Activated naive CD8-positive, alpha-beta T cell treated with anti-CD3 and anti-CD28 coated beads, Interleukin-2, amount 10 ng/mL, durations not matched to agents 7 days and 5 days (primary cell): ENCODE data around the gene CTCF. TPM values are rescaled to one million over a fixed set of nuclear protein-coding genes. Genes with fewer than 3 reads are reported as not detected.

ENCODE experiments used
- ATAC-seq: fragments of 150-1000 bp; cut with Tn5 transposase; one replicate; pipeline ENCODE4 v1.10.0; 2021; ENCODE audit warnings: low read depth, moderate library complexity
- POLR2A ChIA-PET: fragments of 350-600 bp; sonication (Branson Sonifier 250); formaldehyde crosslinking; loops from one replicate; lab custom pipeline; 2021; ENCODE audit warnings: antibody characterized with exemption; lab: Charles Lee
- DNase-seq: peaks from one replicate; pipeline ENCODE4 v3.0.0; 2021
- H3K27ac Mint-ChIP-seq: one replicate; pipeline ENCODE4 v1.8.0; 2022; ENCODE audit warnings: mild to moderate bottlenecking, mixed read lengths
- H3K27me3 Mint-ChIP-seq: one replicate; pipeline ENCODE4 v1.8.0; 2022; ENCODE audit warnings: mild to moderate bottlenecking, moderate library complexity, mixed read lengths
- H3K36me3 Mint-ChIP-seq: one replicate; pipeline ENCODE4 v1.8.0; 2021; ENCODE audit warnings: mild to moderate bottlenecking, mixed read lengths
- H3K4me1 Mint-ChIP-seq: one replicate; pipeline ENCODE4 v1.8.0; 2021; ENCODE audit warnings: mixed read lengths
- H3K4me3 Mint-ChIP-seq: one replicate; pipeline ENCODE4 v1.8.0; 2022; ENCODE audit warnings: mild to moderate bottlenecking, moderate library complexity, mixed read lengths
- H3K9me3 Mint-ChIP-seq: one replicate; pipeline ENCODE4 v1.8.0; 2021; ENCODE audit warnings: mixed read lengths
- total RNA-seq, 2 experiments: library from RNA; stranded (reverse); gene quantifications; one replicate each; pipeline ENCODE4 v1.2.3, GENCODE V29; 2021

The CTCF gene
- total RNA-seq, 2 experiments from 2014 or later = 69.9 to 72.3 TPM

- peaks cover 23% of the 10 kb centered on the region for H3K4me1 Mint-ChIP-seq
- no peak overlapping the region for H3K4me3 Mint-ChIP-seq
- no peaks in the 10 kb centered on the region for H3K9me3 Mint-ChIP-seq
- peaks cover 14% of the 10 kb centered on the region for H3K36me3 Mint-ChIP-seq
- DNase-seq (no peak), ATAC-seq (no peak)
- no peak overlapping the region for H3K27ac Mint-ChIP-seq
- POLR2A ChIA-PET = interaction anchor here (0.9 kb wide), 1 partner anchor 31 kb away, joined by 3 read pairs; no protein-coding TSS in a partner anchor
- H3K27me3 Mint-ChIP-seq = no peaks in the 10 kb centered on the region
Observed at GRCh38 chr16:67593288-67593687, 31.0 kb downstream of the CTCF start.

DNA sequence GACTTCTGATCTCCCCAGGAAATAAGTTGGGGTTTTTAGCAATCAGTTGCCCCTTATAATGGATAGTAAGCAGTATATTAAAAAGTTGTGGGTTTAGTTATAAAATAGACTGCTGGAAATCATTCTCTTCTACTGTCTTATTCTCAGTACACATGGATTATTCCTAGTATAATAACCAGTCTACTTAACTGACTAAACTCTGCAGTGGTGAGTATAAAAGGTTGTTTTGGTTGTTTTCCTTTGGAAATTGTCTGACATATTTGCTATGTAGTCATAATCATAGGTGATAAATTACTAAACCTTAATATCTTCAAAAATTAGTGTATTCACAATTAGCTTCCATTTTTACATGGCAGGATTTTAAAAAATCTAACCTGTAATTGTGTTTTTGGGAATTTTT is 31.4 kb downstream of the CTCF start:
- POLR2A ChIA-PET = interaction anchor here (0.6 to 0.9 kb wide), 2 partner anchors 32 to 118 kb away, joined by 3 to 5 read pairs; no protein-coding TSS in a partner anchor
- H3K27ac Mint-ChIP-seq = no peak overlapping the region
- H3K36me3 Mint-ChIP-seq = peaks cover 14% of the 10 kb centered on the region
- H3K4me1 Mint-ChIP-seq = peaks cover 23% of the 10 kb centered on the region
- H3K4me3 Mint-ChIP-seq = no peak overlapping the region
- H3K27me3 Mint-ChIP-seq = no peaks in the 10 kb centered on the region
- DNase-seq (no peak), ATAC-seq (no peak)
- H3K9me3 Mint-ChIP-seq = no peaks in the 10 kb centered on the region

DNA sequence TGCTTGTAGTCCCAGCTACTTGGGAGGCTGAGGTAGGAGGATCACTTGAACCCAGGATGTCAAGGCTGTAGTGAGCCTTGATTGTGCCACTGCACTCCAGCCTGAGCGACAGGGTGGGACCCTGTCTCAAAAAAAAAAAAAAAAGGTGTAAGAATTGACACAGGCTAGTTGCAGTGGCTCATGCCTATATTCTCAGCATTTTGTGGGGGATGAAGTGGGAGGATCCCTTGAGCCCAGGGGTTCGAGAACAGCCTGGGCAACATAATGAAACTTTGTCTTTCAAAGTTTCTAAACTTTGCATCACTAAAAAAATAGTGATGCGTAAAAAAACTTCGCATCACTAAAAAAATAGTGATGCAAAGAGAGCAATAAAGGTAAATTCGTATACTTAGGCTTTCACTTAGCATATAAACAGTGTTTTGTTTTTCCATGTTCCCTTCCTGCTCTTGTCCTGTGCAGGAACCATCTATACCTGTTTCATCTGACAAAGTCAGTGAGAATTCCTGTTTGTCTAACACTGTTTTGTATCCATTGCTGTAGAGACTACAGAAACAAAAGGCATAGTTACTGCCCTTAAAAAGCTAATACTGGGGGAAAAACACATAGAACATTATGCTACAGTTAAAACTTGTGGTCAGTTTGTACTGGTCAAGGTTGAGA is 32.1 kb downstream of the CTCF start:
- POLR2A ChIA-PET = interaction anchor here (0.6 to 0.9 kb wide), 2 partner anchors 32 to 119 kb away, joined by 3 to 5 read pairs; no protein-coding TSS in a partner anchor
- Mint-ChIP-seq H3K27ac (no peak overlapping the region), H3K9me3 (no peaks in the 10 kb centered on the region), H3K36me3 (peaks cover 13% of the 10 kb centered on the region), H3K27me3 (no peaks in the 10 kb centered on the region), H3K4me3 (no peak overlapping the region), H3K4me1 (peaks cover 24% of the 10 kb centered on the region)
- ATAC-seq = no peak
- DNase-seq = no peak

GRCh38 chr16:67594956-67595355 is 32.6 kb downstream of the CTCF start:
- H3K9me3 Mint-ChIP-seq = no peaks in the 10 kb centered on the region
- ATAC-seq = no peak
- H3K4me1 Mint-ChIP-seq = peaks cover 24% of the 10 kb centered on the region
- no peak overlapping the region for H3K27ac Mint-ChIP-seq
- no peak overlapping the region for H3K4me3 Mint-ChIP-seq
- H3K36me3 Mint-ChIP-seq = peaks cover 9% of the 10 kb centered on the region
- POLR2A ChIA-PET = interaction anchor here (0.6 kb wide), 1 partner anchor 33 kb away, joined by 4 read pairs; the partner anchor contains the start of gene CTCF
- H3K27me3 Mint-ChIP-seq = no peaks in the 10 kb centered on the region
- DNase-seq = no peak

- Mint-ChIP-seq H3K4me1 (peaks cover 23% of the 10 kb centered on the region), H3K27ac (no peak overlapping the region), H3K9me3 (no peaks in the 10 kb centered on the region), H3K27me3 (no peaks in the 10 kb centered on the region), H3K36me3 (peaks cover 5% of the 10 kb centered on the region), H3K4me3 (no peak overlapping the region)
- POLR2A ChIA-PET = interaction anchor here (1.1 kb wide), 1 partner anchor 42 kb away, joined by 3 read pairs; no protein-coding TSS in a partner anchor
- no peak for ATAC-seq
- no peak for DNase-seq
Observed at GRCh38 chr16:67598527-67598926, 36.2 kb downstream of the CTCF start.

- H3K27me3 Mint-ChIP-seq = no peaks in the 10 kb centered on the region
- POLR2A ChIA-PET = no interaction called here
- DNase-seq (no peak), ATAC-seq (no peak)
- H3K27ac Mint-ChIP-seq = no peak overlapping the region
- H3K4me1 Mint-ChIP-seq = peaks cover 13% of the 10 kb centered on the region
- H3K4me3 Mint-ChIP-seq = no peak overlapping the region
- no peaks in the 10 kb centered on the region for H3K9me3 Mint-ChIP-seq
- no peaks in the 10 kb centered on the region for H3K36me3 Mint-ChIP-seq
Observed at GRCh38 chr16:67605641-67606040, 43.3 kb downstream of the CTCF start.

GRCh38 chr16:67606632-67607031 is 44.3 kb downstream of the CTCF start:
- Mint-ChIP-seq H3K36me3 (peaks cover 4% of the 10 kb centered on the region), H3K27ac (no peak overlapping the region), H3K4me3 (no peak overlapping the region), H3K27me3 (no peaks in the 10 kb centered on the region), H3K4me1 (peaks cover 9% of the 10 kb centered on the region), H3K9me3 (no peaks in the 10 kb centered on the region)
- POLR2A ChIA-PET = no interaction called here
- DNase-seq (no peak), ATAC-seq (no peak)

GRCh38 chr16:67608364-67608763 is 46.0 kb downstream of the CTCF start:
- H3K27ac Mint-ChIP-seq = no peak overlapping the region
- ATAC-seq = no peak
- POLR2A ChIA-PET = no interaction called here
- no peaks in the 10 kb centered on the region for H3K27me3 Mint-ChIP-seq
- DNase-seq = no peak
- H3K9me3 Mint-ChIP-seq = no peaks in the 10 kb centered on the region
- peaks cover 6% of the 10 kb centered on the region for H3K36me3 Mint-ChIP-seq
- H3K4me3 Mint-ChIP-seq = no peak overlapping the region
- H3K4me1 Mint-ChIP-seq = peaks cover 9% of the 10 kb centered on the region

DNA sequence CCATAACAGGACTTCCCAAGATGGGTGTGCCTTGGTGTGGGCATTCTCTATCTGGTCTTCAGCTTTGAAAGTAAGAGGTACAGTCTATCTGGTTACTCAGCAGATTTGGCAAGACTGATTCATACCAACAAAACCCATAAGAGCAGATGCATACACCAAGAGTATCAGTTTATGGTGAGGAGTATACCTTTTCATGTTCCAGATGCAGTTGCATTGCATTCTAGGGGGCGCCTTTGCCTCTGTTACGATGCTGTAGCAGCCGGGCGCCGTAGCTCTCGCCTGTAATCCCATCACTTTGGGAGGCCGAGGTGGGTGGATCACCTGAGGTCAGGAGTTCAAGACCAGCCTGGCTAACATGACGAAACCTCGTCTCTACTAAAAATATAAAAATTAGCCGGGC is 51.5 kb downstream of the CTCF start:
- no peak for ATAC-seq
- Mint-ChIP-seq H3K27me3 (no peaks in the 10 kb centered on the region), H3K27ac (no peak overlapping the region), H3K36me3 (peaks cover 10% of the 10 kb centered on the region), H3K4me1 (no peaks in the 10 kb centered on the region), H3K4me3 (no peak overlapping the region), H3K9me3 (no peaks in the 10 kb centered on the region)
- DNase-seq = no peak
- POLR2A ChIA-PET = no interaction called here

DNA sequence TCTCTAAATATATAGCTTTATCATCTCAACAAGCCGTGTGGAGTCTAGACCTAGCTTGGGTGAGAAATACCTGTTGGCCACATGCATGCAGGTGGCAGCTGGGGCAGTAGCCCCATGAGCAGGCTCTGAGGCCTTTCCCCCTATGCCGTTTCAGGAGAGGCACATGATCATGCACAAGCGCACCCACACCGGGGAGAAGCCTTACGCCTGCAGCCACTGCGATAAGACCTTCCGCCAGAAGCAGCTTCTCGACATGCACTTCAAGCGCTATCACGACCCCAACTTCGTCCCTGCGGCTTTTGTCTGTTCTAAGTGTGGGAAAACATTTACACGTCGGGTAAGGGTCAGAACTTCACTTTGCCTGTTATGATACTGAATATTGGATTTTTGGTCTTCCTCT is 65.9 kb downstream of the CTCF start:
- Mint-ChIP-seq H3K9me3 (no peaks in the 10 kb centered on the region), H3K4me3 (no peak overlapping the region), H3K36me3 (peaks cover 27% of the 10 kb centered on the region), H3K27ac (no peak overlapping the region), H3K4me1 (peaks cover 2% of the 10 kb centered on the region), H3K27me3 (no peaks in the 10 kb centered on the region)
- DNase-seq (no peak), ATAC-seq (no peak)
- POLR2A ChIA-PET = interaction anchor here (1.3 kb wide), 1 partner anchor 32 kb away, joined by 3 read pairs; the partner anchor contains the start of gene ACD

DNA sequence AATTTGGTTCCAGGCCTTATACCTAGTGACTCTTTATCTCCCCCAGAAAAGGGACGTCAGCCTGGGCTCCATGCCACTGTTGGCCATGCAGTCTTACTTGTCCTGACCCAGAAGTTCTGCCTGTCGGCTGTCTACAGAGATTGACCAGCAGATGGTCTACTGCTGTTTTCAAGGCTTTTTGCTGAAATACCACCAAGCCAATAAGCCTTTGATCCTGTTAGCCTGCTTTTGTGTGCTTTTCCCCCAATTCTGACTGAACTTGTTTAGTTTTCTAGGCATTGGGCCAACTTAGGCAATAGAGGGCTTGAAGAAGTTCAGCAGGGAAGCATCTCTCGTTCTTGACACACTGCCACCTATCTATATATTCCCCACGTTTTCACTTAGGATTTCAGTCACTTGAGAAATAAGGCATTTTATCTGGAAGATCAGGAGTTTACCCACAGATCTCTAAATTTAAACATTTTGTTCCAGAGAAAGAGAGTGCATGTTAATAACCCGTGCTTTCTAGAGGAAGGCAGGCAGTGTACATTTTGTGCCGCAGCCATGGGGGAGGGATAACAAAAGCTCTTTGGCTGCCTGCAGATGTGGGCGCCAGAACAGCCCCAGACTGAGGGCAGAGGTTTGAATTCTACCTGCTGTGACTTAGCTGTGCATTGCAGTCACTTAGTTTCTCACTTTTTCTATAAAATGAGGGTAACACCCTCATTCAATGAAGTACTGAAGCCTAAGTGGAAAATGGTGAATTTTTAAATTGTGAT is 70.3 kb downstream of the CTCF start:
- ATAC-seq (no peak), DNase-seq (no peak)
- Mint-ChIP-seq H3K4me3 (no peak overlapping the region), H3K4me1 (peaks cover 2% of the 10 kb centered on the region), H3K9me3 (no peaks in the 10 kb centered on the region), H3K27me3 (no peaks in the 10 kb centered on the region), H3K36me3 (peaks cover 24% of the 10 kb centered on the region), H3K27ac (no peak overlapping the region)
- POLR2A ChIA-PET = no interaction called here

GRCh38 chr16:67636713-67637112 is 74.4 kb downstream of the CTCF start:
- H3K27me3 Mint-ChIP-seq = no peaks in the 10 kb centered on the region
- H3K9me3 Mint-ChIP-seq = no peaks in the 10 kb centered on the region
- no peak for DNase-seq
- no peak for ATAC-seq
- no peak overlapping the region for H3K4me3 Mint-ChIP-seq
- H3K27ac Mint-ChIP-seq = no peak overlapping the region
- POLR2A ChIA-PET = no interaction called here
- H3K4me1 Mint-ChIP-seq = peaks cover 2% of the 10 kb centered on the region
- H3K36me3 Mint-ChIP-seq = peaks cover 10% of the 10 kb centered on the region

- no peak overlapping the region for H3K27ac Mint-ChIP-seq
- no peak for ATAC-seq
Observed at GRCh38 chr16:67637625-67638024, 75.3 kb downstream of the CTCF start.

More at GRCh38 chr16:67637625-67638024, 75.3 kb downstream of the CTCF start:
- H3K4me3 Mint-ChIP-seq = no peak overlapping the region
- H3K36me3 Mint-ChIP-seq = peaks cover 8% of the 10 kb centered on the region
- H3K9me3 Mint-ChIP-seq = no peaks in the 10 kb centered on the region
- no peaks in the 10 kb centered on the region for H3K4me1 Mint-ChIP-seq
- POLR2A ChIA-PET = no interaction called here
- no peaks in the 10 kb centered on the region for H3K27me3 Mint-ChIP-seq
- DNase-seq = no peak
